ENCODE measurements around the gene ZBTB39. TPM values are rescaled to one million over a fixed set of nuclear protein-coding genes. Genes with fewer than 3 reads are reported as not detected.
A peak's percentile ranks its signal among the peaks of the same experiment; 100 is the strongest.

The ZBTB39 gene
- total and polyA plus RNA-seq, 2 donors (not counting 1 experiment from before 2014, with no cell fraction given): 5.4 to 13.9 TPM

DNA sequence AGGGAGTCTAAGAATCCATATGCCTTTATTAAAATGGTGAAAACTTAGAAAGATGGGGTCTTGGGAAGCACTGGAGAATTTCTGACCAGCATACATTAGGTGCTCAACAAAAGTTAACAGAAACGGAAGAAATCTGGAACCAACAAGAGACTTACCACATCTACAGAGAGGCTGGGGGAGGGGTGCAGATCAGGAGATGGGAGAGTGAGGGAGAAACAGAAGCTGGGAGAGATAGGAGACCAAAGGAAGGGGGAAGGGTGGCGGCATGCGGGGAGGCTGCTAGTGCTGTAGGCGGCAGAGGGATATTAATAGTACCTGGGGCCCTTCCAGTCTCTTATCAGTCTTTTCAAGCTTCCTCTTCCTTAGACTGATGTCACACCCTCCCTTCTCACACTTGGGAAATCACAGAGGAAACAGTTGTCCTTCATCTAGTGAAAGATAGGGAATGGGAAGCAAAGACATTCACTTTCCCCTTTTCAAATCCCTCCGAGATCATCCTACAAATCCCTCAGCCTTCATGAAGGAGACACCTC is 18.1 kb downstream of the ZBTB39 start:
- Histone ChIP-seq H3K27me3 (replicated peaks in 1 of 4; ENCODE audit: control extremely low read depth in 1 of 4, control insufficient read depth in 3 of 4, insufficient read depth in 4 of 4, low read length in 3 of 4) (peaks cover 0 to 8% (median 2%) of the 10 kb centered on the region in 4 experiments), H3K4me2 (replicated peaks; ENCODE audit: low read depth, low read length, poor library complexity, severe bottlenecking) (no peak overlapping the region), H3K36me3 (replicated peaks in 1 of 2; ENCODE audit: control extremely low read depth in 1 of 2, control insufficient read depth in 1 of 2, extremely low read depth in 1 of 2, insufficient read depth in 2 of 2, low read length in 1 of 2) (no peaks in the 10 kb centered on the region), H3K4me1 (ENCODE audit: control insufficient read depth in 2 of 2, insufficient read depth in 2 of 2, low read length in 2 of 2) (peaks cover 0 to 8% of the 10 kb centered on the region in 2 donors), H3K27ac (ENCODE audit: low read length in 2 of 2) (no peak overlapping the region), H3K9ac (ENCODE audit: low read length) (no peak overlapping the region), H3K4me3 (ENCODE audit: control extremely low read depth in 1 of 5, extremely low read depth in 1 of 5, insufficient read depth in 1 of 5, low read depth in 2 of 5, low read length in 4 of 5) (no peak overlapping the region), H3K9me3 (ENCODE audit: control extremely low read depth in 1 of 3, control insufficient read depth in 2 of 3, insufficient read depth in 1 of 3, low read length in 2 of 3) (no peaks in the 10 kb centered on the region), H3K79me2 (ENCODE audit: control insufficient read depth, insufficient read depth, low read length) (no peaks in the 10 kb centered on the region), H4K20me1 (ENCODE audit: control insufficient read depth, insufficient read depth, low read length, poor library complexity, severe bottlenecking) (no peaks in the 10 kb centered on the region), H2AFZ (ENCODE audit: insufficient read depth, low read depth, low read length, poor library complexity, severe bottlenecking) (no peak overlapping the region)
- DNase-seq (no peak), ATAC-seq (ENCODE audit: low read depth) (no peak)
- Mint-ChIP-seq H3K27me3 (no peaks in the 10 kb centered on the region), H3K4me3 (no peak overlapping the region), H3K9me3 (ENCODE audit: insufficient read depth) (no peaks in the 10 kb centered on the region), H3K4me1 (peaks cover 4% of the 10 kb centered on the region), H3K27ac (no peak overlapping the region)
- no peak for TF ChIP-seq EZH2 (IDR thresholded peaks at IDR 0.05; ENCODE audit: borderline replicate concordance, insufficient read depth, low read depth, low read length, poor library complexity, severe bottlenecking)
- TF ChIP-seq, protein P1, sequence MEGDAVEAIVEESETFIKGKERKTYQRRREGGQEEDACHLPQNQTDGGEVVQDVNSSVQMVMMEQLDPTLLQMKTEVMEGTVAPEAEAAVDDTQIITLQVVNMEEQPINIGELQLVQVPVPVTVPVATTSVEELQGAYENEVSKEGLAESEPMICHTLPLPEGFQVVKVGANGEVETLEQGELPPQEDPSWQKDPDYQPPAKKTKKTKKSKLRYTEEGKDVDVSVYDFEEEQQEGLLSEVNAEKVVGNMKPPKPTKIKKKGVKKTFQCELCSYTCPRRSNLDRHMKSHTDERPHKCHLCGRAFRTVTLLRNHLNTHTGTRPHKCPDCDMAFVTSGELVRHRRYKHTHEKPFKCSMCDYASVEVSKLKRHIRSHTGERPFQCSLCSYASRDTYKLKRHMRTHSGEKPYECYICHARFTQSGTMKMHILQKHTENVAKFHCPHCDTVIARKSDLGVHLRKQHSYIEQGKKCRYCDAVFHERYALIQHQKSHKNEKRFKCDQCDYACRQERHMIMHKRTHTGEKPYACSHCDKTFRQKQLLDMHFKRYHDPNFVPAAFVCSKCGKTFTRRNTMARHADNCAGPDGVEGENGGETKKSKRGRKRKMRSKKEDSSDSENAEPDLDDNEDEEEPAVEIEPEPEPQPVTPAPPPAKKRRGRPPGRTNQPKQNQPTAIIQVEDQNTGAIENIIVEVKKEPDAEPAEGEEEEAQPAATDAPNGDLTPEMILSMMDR (IDR thresholded peaks at IDR 0.05): no peak
- ChIA-PET POLR2A (no interaction called here), CTCF (interaction anchor here (0.7 to 4.9 kb wide), 14 partner anchors 8 to 476 kb away, joined by 3 to 152 read pairs (median 4); partner anchors contain the start of genes HSD17B6, PRIM1, RBMS2 and ZBTB39)
- WGBS (ENCODE audit: insufficient coverage): 40% methylated on average over 1 of the region's 5 CpGs
- intact Hi-C loops (cut with micrococcal nuclease): loop anchor here (5.0 kb wide), 1 partner anchor 476 kb away; no protein-coding TSS in a partner anchor

DNA sequence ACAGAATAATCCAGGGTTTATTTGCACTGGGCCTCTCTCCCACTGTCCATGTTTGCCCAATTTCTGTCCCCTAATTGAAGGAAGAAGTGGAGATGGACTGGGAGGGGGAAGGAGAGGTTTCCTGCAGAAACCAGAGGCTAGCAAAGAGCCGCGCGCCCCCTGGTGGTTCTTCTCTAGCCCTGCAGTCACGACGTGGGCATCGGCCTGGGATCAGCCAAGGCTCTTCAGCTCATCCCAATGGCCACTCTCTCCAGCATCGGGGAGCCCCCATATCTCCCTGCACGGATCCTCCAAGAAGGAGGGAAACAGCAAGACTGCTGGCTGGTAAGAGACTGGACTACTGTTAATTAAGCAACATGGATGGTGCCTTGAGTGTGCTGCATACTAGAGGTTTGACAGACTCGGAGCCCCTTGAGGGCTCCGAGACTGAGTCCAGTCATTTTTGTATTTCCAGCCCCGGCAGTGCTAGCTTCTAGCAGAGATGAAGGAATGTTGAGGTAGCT is 18.7 kb downstream of the ZBTB39 start:
- Mint-ChIP-seq H3K4me1 (peaks cover 4% of the 10 kb centered on the region), H3K4me3 (peak overlapping the region; percentile 52), H3K27me3 (no peaks in the 10 kb centered on the region), H3K9me3 (ENCODE audit: insufficient read depth) (no peaks in the 10 kb centered on the region), H3K27ac (no peak overlapping the region)
- no peaks in the 10 kb centered on the region for H3K79me2 ChIP-seq (ENCODE audit: control insufficient read depth, insufficient read depth, low read length)
- H3K36me3 ChIP-seq (replicated peaks in 1 of 2; ENCODE audit: control extremely low read depth in 1 of 2, control insufficient read depth in 1 of 2, extremely low read depth in 1 of 2, insufficient read depth in 2 of 2, low read length in 1 of 2): no peaks in the 10 kb centered on the region
- H4K20me1 ChIP-seq (ENCODE audit: control insufficient read depth, insufficient read depth, low read length, poor library complexity, severe bottlenecking): no peaks in the 10 kb centered on the region
- whole genome bisulfite sequencing (ENCODE audit: insufficient coverage): 4% methylated on average over 7 of the region's 11 CpGs
- POLR2A ChIA-PET: no interaction called here
- H3K9me3 ChIP-seq (ENCODE audit: control extremely low read depth in 1 of 3, control insufficient read depth in 2 of 3, insufficient read depth in 1 of 3, low read length in 2 of 3): no peaks in the 10 kb centered on the region
- TF ChIP-seq EZH2 (IDR thresholded peaks at IDR 0.05; ENCODE audit: borderline replicate concordance, insufficient read depth, low read depth, low read length, poor library complexity, severe bottlenecking): no peak
- TF ChIP-seq, protein P1 (IDR thresholded peaks at IDR 0.05): peak; percentile 97
- H3K4me3 ChIP-seq (ENCODE audit: control extremely low read depth in 1 of 5, extremely low read depth in 1 of 5, insufficient read depth in 1 of 5, low read depth in 2 of 5, low read length in 4 of 5): no peak overlapping the region
- H3K27me3 ChIP-seq (replicated peaks in 1 of 4; ENCODE audit: control extremely low read depth in 1 of 4, control insufficient read depth in 3 of 4, insufficient read depth in 4 of 4, low read length in 3 of 4): peaks cover 0 to 8% (median 2%) of the 10 kb centered on the region in 4 experiments
- no peak overlapping the region for H3K9ac ChIP-seq (ENCODE audit: low read length)
- peak overlapping the region; percentile 47 for H3K4me2 ChIP-seq (replicated peaks; ENCODE audit: low read depth, low read length, poor library complexity, severe bottlenecking)
- CTCF ChIA-PET: interaction anchor here (1.0 to 4.9 kb wide), 11 partner anchors 9 to 475 kb away, joined by 3 to 152 read pairs (median 7); partner anchors contain the start of genes HSD17B6, PRIM1, RBMS2 and ZBTB39
- H3K4me1 ChIP-seq (ENCODE audit: control insufficient read depth in 2 of 2, insufficient read depth in 2 of 2, low read length in 2 of 2): peaks cover 0 to 8% of the 10 kb centered on the region in 2 donors
- H2AFZ ChIP-seq (ENCODE audit: insufficient read depth, low read depth, low read length, poor library complexity, severe bottlenecking): peak overlapping the region; percentile 64
- intact Hi-C loops (cut with micrococcal nuclease): loop anchor here (5.0 kb wide), 1 partner anchor 475 kb away; no protein-coding TSS in a partner anchor
- ATAC-seq (ENCODE audit: low read depth): peak; percentile 80
- H3K27ac ChIP-seq (ENCODE audit: low read length in 2 of 2): no peak overlapping the region
- peak; percentile 79 for DNase-seq

Data from B cell (primary cell).